AG10803 (cell line): ENCODE data around the gene SLC8A3.
A peak's percentile ranks its signal among the peaks of the same experiment; 100 is the strongest.

ENCODE experiments used
- DNase-seq: peaks from one replicate; pipeline ENCODE4 v3.0.0; 2010; ENCODE audit warnings: low read depth
- H3K4me3 ChIP-seq: 2 replicates; pipeline ENCODE4 v1.5.1; 2011; ENCODE audit warnings: mild to moderate bottlenecking, low read length, control low read depth
- CTCF ChIP-seq: conservative IDR thresholded peaks from 2 replicates; pipeline ENCODE4 v1.5.1; 2011; ENCODE audit warnings: mild to moderate bottlenecking, low read length, control low read depth, inconsistent platforms

The SLC8A3 gene

GRCh38 chr14:70208380-70208779, 19.6 kb upstream of the SLC8A3 start:
- no peak overlapping the region for H3K4me3 ChIP-seq
- no peak for TF ChIP-seq CTCF
- DNase-seq: no peak

GRCh38 chr14:70203686-70204085, 14.9 kb upstream of the SLC8A3 start:
- no peak for DNase-seq
- H3K4me3 ChIP-seq: no peak overlapping the region
- TF ChIP-seq CTCF: no peak

GRCh38 chr14:70201994-70202393, 13.2 kb upstream of the SLC8A3 start:
- no peak for TF ChIP-seq CTCF
- no peak overlapping the region for H3K4me3 ChIP-seq
- no peak for DNase-seq

- DNase-seq: no peak
- H3K4me3 ChIP-seq: no peak overlapping the region
- no peak for TF ChIP-seq CTCF
Measured at GRCh38 chr14:70193396-70193795, 4.6 kb upstream of the SLC8A3 start.

- no peak overlapping the region for H3K4me3 ChIP-seq
- no peak for DNase-seq
- TF ChIP-seq CTCF: no peak
Measured at GRCh38 chr14:70192915-70193314, 4.2 kb upstream of the SLC8A3 start.

GRCh38 chr14:70190156-70190555, 1.4 kb upstream of the SLC8A3 start:
- no peak for DNase-seq
- TF ChIP-seq CTCF: no peak
- H3K4me3 ChIP-seq: no peak overlapping the region

GRCh38 chr14:70189456-70190077, 816 bp upstream of the SLC8A3 start:
- no peak for TF ChIP-seq CTCF

More at GRCh38 chr14:70189456-70190077, 816 bp upstream of the SLC8A3 start:
- DNase-seq: no peak
- peak overlapping the region; percentile 50 for H3K4me3 ChIP-seq
